PC-3 (cell line): Measurements from ENCODE around the gene PRKAR2B. TPM values are rescaled to one million over a fixed set of nuclear protein-coding genes. Genes with fewer than 3 reads are reported as not detected.
A peak's percentile ranks its signal among the peaks of the same experiment; 100 is the strongest.

Experiments used
- ATAC-seq: fragments of 200-7000 bp; cut with Tn5 transposase; 2 replicates; pipeline ENCODE4 v1.9.1; 2020; ENCODE audit warnings: mild to moderate bottlenecking, moderate library complexity
- BruUV-seq: library from RNA; stranded (reverse); fragments of 400-500 nt; replicated peaks from 2 replicates; lab custom pipeline; 2021; lab: Mats Ljungman, UMichigan
- CTCF ChIA-PET: fragments of 300-600 bp; sonication (Branson Sonifier 250); formaldehyde crosslinking; loops from one replicate; lab custom pipeline; 2022; ENCODE audit warnings: antibody characterized with exemption; lab: Charles Lee
- POLR2A ChIA-PET: fragments of 300-600 bp; sonication (Branson Sonifier 250); formaldehyde crosslinking; loops from one replicate; lab custom pipeline; 2022; ENCODE audit warnings: antibody characterized with exemption; ENCODE audit not compliant: unreplicated experiment; lab: Charles Lee
- DNase-seq: peaks from one replicate; pipeline ENCODE4 v3.0.0-alpha.2; 2015
- H2AFZ ChIP-seq: fragments of 300-600 bp; sonication (generic); 2 replicates; pipeline ENCODE4 v1.6.0; 2016; ENCODE audit warnings: antibody characterized with exemption, low read length
- H3F3A ChIP-seq: fragments of 300-600 bp; sonication (generic); one replicate; pipeline ENCODE4 v1.6.0; 2017; ENCODE audit warnings: antibody characterized with exemption, low read length, control low read depth, mild to moderate bottlenecking; ENCODE audit not compliant: unreplicated experiment
- H3K27ac ChIP-seq: fragments of 300-600 bp; sonication (generic); 2 replicates; pipeline ENCODE4 v1.5.1; 2016; ENCODE audit warnings: mild to moderate bottlenecking, low read length
- H3K27me3 ChIP-seq: fragments of 300-600 bp; sonication (generic); 2 replicates; pipeline ENCODE4 v1.6.1; 2016; ENCODE audit warnings: low read length, mixed read lengths
- H3K36me3 ChIP-seq: fragments of 300-600 bp; sonication (generic); 2 replicates; pipeline ENCODE4 v1.6.1; 2016; ENCODE audit warnings: low read depth, mixed run types, low read length, mixed read lengths
- H3K4me1 ChIP-seq: fragments of 300-600 bp; sonication (generic); 2 replicates; pipeline ENCODE4 v1.5.1; 2016; ENCODE audit warnings: low read length; ENCODE audit not compliant: insufficient read depth
- H3K4me2 ChIP-seq: fragments of 300-600 bp; sonication (generic); 2 replicates; pipeline ENCODE4 v1.6.0; 2016; ENCODE audit warnings: low read length
- H3K4me3 ChIP-seq: fragments of 300-600 bp; sonication (generic); 2 replicates; pipeline ENCODE4 v1.5.1; 2016; ENCODE audit warnings: mild to moderate bottlenecking, low read length, mixed read lengths
- H3K79me2 ChIP-seq: fragments of 300-600 bp; sonication (generic); 2 replicates; pipeline ENCODE4 v1.6.1; 2017; ENCODE audit warnings: low read length, mixed read lengths
- H3K9ac ChIP-seq: fragments of 300-600 bp; sonication (generic); 2 replicates; pipeline ENCODE4 v1.6.0; 2016; ENCODE audit warnings: mild to moderate bottlenecking, low read length
- H3K9me2 ChIP-seq: fragments of 300-600 bp; sonication (generic); replicated peaks from 2 replicates; pipeline ENCODE4 v1.6.1; 2016; ENCODE audit warnings: mixed run types, low read length, mixed read lengths
- H3K9me3 ChIP-seq: fragments of 300-600 bp; sonication (generic); 2 replicates; pipeline ENCODE4 v1.6.1; 2016; ENCODE audit warnings: low read length, mixed read lengths
- H4K20me1 ChIP-seq: fragments of 300-600 bp; sonication (generic); 2 replicates; pipeline ENCODE4 v1.6.1; 2016; ENCODE audit warnings: low read length, mixed read lengths
- CTCF ChIP-seq: fragments of 300-600 bp; sonication (generic); conservative IDR thresholded peaks from 2 replicates; pipeline ENCODE4 v1.5.1; 2017; ENCODE audit warnings: antibody characterized with exemption, low read depth, mild to moderate bottlenecking, low read length
- EZH2 ChIP-seq: fragments of 300-600 bp; sonication (generic); IDR thresholded peaks from one replicate; pipeline ENCODE4 v1.6.1; 2017; ENCODE audit warnings: antibody characterized with exemption, mild to moderate bottlenecking, low read length; ENCODE audit not compliant: unreplicated experiment
- EZH2phosphoT487 ChIP-seq: fragments of 300-600 bp; sonication (generic); IDR thresholded peaks from 2 replicates; pipeline ENCODE4 v1.6.1; 2018; ENCODE audit warnings: mild to moderate bottlenecking, antibody characterized with exemption, low read length, borderline replicate concordance
- intact Hi-C: fragments of 100-400 bp; cut with micrococcal nuclease; formaldehyde crosslinking; loops from 2 replicates; pipeline ENCODE4 v1.9.0; 2023
- total RNA-seq: library from RNA; depleted of rRNA; stranded (reverse); fragments of >200 nt; gene quantifications from 2 replicates; pipeline ENCODE4 v1.2.3, GENCODE V29; 2014

The PRKAR2B gene
- total RNA-seq, 1 experiment from 2014 or later: 0.29 TPM

GRCh38 chr7:107043491-107043890 lies 1.0 kb upstream of the PRKAR2B start:
- Histone ChIP-seq H3K79me2 (no peaks in the 10 kb centered on the region), H3K9me3 (no peaks in the 10 kb centered on the region), H3K27ac (no peak overlapping the region), H3F3A (no peaks in the 10 kb centered on the region), H3K9me2 (no peaks in the 10 kb centered on the region), H4K20me1 (no peaks in the 10 kb centered on the region), H2AFZ (no peak overlapping the region), H3K9ac (no peak overlapping the region), H3K4me3 (no peak overlapping the region), H3K36me3 (no peaks in the 10 kb centered on the region), H3K4me2 (no peak overlapping the region), H3K27me3 (peaks cover 45% of the 10 kb centered on the region), H3K4me1 (peaks cover 15% of the 10 kb centered on the region)
- DNase-seq (no peak), ATAC-seq (no peak)
- TF ChIP-seq EZH2 (no peak), EZH2phosphoT487 (no peak), CTCF (no peak)
- POLR2A ChIA-PET: no interaction called here
- intact Hi-C loops: loop anchor here (10.0 kb wide), 1 partner anchor 249 kb away; no protein-coding TSS in a partner anchor
- no TSS peak for BruUV-seq
- CTCF ChIA-PET: no interaction called here

DNA sequence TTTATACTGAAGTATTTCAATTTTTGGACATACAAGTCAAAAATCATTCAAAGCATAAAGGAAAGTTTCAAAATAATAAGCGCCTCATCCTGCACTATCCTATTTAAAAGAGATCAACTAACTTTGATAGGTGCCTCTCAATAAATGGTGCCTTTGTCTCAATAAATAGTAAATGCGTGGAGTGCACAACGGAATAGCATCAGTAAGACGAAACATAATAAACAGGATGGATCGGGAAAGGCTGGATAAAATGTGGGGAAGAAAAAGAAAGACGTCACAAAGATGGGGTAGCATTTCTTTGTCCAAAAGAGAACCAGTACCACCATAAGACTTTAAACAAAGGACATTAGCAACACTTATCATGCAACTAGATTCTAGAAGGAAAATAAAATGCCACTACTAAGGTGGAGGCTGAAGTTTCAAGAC lies 571 bp upstream of the PRKAR2B start:
- CTCF ChIA-PET: no interaction called here
- H3K4me2 ChIP-seq: peak overlapping the region; percentile 88
- no peaks in the 10 kb centered on the region for H3K79me2 ChIP-seq
- H2AFZ ChIP-seq: peak overlapping the region; percentile 89
- TF ChIP-seq EZH2phosphoT487 (no peak), EZH2 (no peak), CTCF (no peak)
- no peaks in the 10 kb centered on the region for H3K9me2 ChIP-seq
- peak overlapping the region; percentile 66 for H3K4me3 ChIP-seq
- BruUV-seq: no TSS peak
- peaks cover 15% of the 10 kb centered on the region for H3K4me1 ChIP-seq
- intact Hi-C loops: loop anchor here (10.0 kb wide), 1 partner anchor 249 kb away; no protein-coding TSS in a partner anchor
- DNase-seq (no peak), ATAC-seq (no peak)
- no peaks in the 10 kb centered on the region for H3K36me3 ChIP-seq
- H3K27me3 ChIP-seq: peaks cover 47% of the 10 kb centered on the region
- no peak overlapping the region for H3K27ac ChIP-seq
- no peaks in the 10 kb centered on the region for H3K9me3 ChIP-seq
- H4K20me1 ChIP-seq: no peaks in the 10 kb centered on the region
- H3F3A ChIP-seq: no peaks in the 10 kb centered on the region
- POLR2A ChIA-PET: no interaction called here
- no peak overlapping the region for H3K9ac ChIP-seq

- no peak for DNase-seq
- H3F3A ChIP-seq: no peaks in the 10 kb centered on the region
- H2AFZ ChIP-seq: peak overlapping the region; percentile 51
- H3K79me2 ChIP-seq: no peaks in the 10 kb centered on the region
- H3K9ac ChIP-seq: no peak overlapping the region
- H3K9me3 ChIP-seq: no peaks in the 10 kb centered on the region
- no peaks in the 10 kb centered on the region for H4K20me1 ChIP-seq
- H3K36me3 ChIP-seq: no peaks in the 10 kb centered on the region
- peaks cover 48% of the 10 kb centered on the region for H3K27me3 ChIP-seq
- peak overlapping the region; percentile 92 for H3K4me2 ChIP-seq
- no peak overlapping the region for H3K27ac ChIP-seq
- ChIA-PET CTCF (no interaction called here), POLR2A (no interaction called here)
- no TSS peak for BruUV-seq
- peaks cover 15% of the 10 kb centered on the region for H3K4me1 ChIP-seq
- intact Hi-C loops: loop anchor here (10.0 kb wide), 1 partner anchor 251 kb away; no protein-coding TSS in a partner anchor
- H3K4me3 ChIP-seq: peak overlapping the region; percentile 67
- TF ChIP-seq EZH2phosphoT487 (no peak), EZH2 (no peak), CTCF (no peak)
- no peak for ATAC-seq
- no peaks in the 10 kb centered on the region for H3K9me2 ChIP-seq
Observed at GRCh38 chr7:107045195-107045960, 873 bp downstream of the PRKAR2B start.
